ENCODE results near the gene ELL.
A peak's percentile ranks its signal among the peaks of the same experiment; 100 is the strongest.

The ELL gene

DNA sequence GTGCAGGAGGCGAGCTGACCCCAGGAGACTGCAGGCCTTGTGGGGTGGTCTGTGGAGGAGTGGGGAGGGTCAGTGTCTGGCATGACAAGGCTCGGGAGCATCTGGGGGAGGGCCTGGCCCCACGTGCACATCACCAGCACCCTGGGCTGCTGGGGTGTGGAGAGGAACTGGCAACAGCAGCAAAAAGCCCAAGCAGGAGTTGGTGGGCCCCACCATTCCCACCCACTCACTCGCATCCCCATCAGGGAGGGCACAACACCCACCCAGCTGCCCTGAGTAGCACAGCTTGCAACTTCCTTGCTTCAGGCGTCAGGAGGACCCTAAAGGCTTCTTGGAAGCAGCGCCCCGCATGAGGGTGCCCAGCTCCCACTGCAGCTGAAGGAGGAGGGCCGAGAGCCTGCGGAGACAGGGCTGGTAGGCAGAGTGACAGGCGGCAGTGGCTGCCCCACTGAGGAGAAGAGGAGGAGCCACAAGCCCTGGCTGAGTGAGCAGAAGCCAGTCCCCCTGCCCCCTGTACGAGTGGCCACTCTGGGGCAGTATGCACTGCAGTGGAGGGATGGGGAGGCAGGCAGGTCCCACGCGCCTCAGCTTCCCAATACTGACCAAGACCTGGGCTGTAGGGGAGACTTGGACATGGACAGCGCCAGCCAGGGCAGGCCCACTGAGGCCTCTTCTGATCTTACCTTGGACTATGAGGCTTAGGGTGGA lies 26.5 kb downstream of the ELL start:
- no peak for TF ChIP-seq POLR2A (IDR thresholded peaks at IDR 0.05; ENCODE audit: low read depth, low read length)
- FAIRE-seq, result no peak
- no peak for DNase-seq (ENCODE audit: insufficient read length, low spot score)

GRCh38 chr19:18494267-18494607 lies 27.6 kb downstream of the ELL start:
- FAIRE-seq (no peak), DNase-seq (ENCODE audit: insufficient read length, low spot score) (no peak)
- no peak for TF ChIP-seq POLR2A (IDR thresholded peaks at IDR 0.05; ENCODE audit: low read depth, low read length)

- FAIRE-seq (no peak), DNase-seq (ENCODE audit: insufficient read length, low spot score) (no peak)
- no peak for TF ChIP-seq POLR2A (IDR thresholded peaks at IDR 0.05; ENCODE audit: low read depth, low read length)
Measured at GRCh38 chr19:18493440-18494266, 28.2 kb downstream of the ELL start.

DNA sequence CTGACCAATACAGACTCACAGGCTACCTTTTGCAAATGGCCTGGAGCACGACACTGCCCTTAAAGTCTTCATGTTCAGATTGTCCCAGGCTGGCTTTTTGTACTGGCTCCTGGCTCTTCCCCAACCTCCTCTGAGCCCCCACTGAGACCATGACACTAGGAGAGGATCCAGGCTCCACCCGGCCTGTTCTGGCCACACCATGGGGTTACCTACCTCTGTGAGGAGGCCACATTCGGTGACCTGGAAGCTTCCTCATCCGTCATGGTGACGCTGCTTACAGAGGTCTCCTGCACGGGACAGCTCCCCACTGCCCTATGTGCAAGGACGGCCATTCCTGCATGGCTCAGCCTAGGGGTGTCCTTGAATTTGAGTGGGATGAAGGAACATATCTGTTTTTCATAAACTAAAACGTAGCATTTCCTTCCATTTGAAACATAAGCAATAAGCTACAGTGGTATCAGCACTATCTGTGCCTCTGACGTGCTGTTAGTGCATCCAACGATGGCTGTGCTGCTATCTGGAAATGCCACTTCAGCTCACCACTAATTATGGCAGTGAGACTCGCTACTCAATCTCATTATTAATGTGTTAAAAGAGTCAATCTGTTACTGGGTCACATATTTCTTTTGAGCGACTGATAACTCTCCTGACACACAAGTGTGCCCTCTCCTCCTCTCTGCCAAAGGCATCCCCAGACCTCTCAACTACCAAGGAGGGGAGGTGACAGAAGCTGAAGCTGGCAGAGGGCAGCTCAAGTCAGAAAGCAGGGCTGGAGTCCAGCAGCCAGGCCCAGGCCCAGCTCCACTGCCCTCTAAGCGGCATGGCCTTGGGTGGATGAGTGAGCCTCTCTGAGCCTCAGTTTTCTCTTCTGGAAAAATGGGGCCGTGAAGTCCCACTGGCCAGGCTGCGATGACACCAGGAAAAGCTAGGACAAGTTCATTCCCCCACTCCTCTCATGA lies 29.6 kb downstream of the ELL start:
- DNase-seq (ENCODE audit: insufficient read length, low spot score) (no peak), FAIRE-seq (no peak)
- no peak for TF ChIP-seq POLR2A (IDR thresholded peaks at IDR 0.05; ENCODE audit: low read depth, low read length)

GRCh38 chr19:18490728-18491127 lies 31.1 kb downstream of the ELL start:
- no peak for DNase-seq (ENCODE audit: insufficient read length, low spot score)
- no peak for TF ChIP-seq POLR2A (IDR thresholded peaks at IDR 0.05; ENCODE audit: low read depth, low read length)
- FAIRE-seq, result no peak

DNA sequence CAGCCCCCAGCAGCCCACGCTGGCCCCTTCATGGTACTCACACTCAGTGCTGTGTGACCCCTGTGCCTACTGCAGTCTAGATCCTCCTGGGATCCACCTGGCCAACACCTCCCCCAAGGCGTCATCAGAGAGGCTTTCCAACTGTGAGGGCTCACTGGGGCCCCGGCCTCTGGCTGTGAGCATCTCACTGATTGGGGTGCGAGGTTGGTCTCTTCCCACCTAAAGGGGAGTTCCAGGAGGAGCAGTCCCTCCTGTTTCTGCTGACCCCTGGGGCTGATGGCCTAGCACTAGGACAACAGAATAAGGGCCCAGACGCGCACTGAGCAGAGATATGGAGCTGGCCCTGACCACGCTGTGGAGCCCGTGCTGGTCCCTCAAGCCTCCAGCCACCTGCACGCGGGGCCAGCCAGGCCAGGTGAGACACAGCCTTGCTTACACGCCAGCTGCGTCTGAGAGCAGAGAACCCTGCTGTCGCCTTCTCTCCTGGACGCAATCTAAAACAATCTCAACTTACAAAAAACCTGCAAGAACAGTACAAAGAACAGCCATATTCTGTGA lies 32.2 kb downstream of the ELL start:
- FAIRE-seq, result no peak
- no peak for DNase-seq (ENCODE audit: insufficient read length, low spot score)

GRCh38 chr19:18488838-18489626 lies 32.8 kb downstream of the ELL start:
- DNase-seq (ENCODE audit: insufficient read length, low spot score), result no peak
- no peak for TF ChIP-seq POLR2A (IDR thresholded peaks at IDR 0.05; ENCODE audit: low read depth, low read length)
- no peak for FAIRE-seq

More for the DNA sequence above, 32.2 kb downstream of the ELL start:
- no peak for TF ChIP-seq POLR2A (IDR thresholded peaks at IDR 0.05; ENCODE audit: low read depth, low read length)

- DNase-seq (ENCODE audit: insufficient read length, low spot score) (peak; percentile 65), FAIRE-seq (no peak)
- no peak for TF ChIP-seq POLR2A (IDR thresholded peaks at IDR 0.05; ENCODE audit: low read depth, low read length)
Measured at GRCh38 chr19:18488403-18488723, 33.5 kb downstream of the ELL start.

DNA sequence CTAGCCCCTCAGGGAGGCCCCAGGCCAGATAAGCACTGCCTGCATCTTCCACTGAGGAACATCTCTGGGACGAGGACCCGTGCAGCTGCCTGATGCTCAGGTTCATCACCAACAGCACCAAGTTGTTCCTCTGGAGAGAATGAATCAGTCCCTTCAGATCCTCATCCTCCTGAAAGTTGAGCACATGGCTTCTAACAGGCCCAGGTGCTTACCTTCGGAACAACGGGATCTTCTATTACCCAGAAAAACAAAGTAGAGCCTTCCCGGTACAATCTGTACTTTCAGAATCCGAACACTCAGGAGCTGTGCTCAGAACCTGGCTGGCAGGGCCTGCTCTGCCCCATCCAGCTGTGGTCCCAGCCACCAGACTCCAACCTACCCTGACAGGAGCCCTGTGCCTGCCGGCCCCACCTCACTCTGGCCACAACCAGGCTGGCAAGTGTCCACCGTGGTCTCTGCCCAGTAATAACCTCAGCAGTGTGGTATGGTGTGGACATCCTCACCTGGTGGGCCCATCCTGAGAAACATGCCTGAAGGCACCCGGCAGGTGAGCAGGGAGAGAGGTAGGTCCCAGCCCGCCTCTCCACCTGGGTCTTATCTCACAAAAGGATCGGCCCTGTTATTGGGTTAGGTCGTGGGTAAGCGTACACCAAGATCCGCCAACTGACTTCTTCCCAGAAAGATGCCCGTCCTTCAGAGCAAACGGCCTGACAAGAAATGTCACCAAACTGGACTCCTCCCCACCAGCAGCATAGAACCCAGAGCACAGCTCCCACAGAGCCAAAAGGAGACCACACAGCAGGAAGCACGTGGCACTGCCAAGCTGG lies 34.1 kb downstream of the ELL start:
- no peak for FAIRE-seq
- no peak for TF ChIP-seq POLR2A (IDR thresholded peaks at IDR 0.05; ENCODE audit: low read depth, low read length)
- no peak for DNase-seq (ENCODE audit: insufficient read length, low spot score)

- FAIRE-seq, result no peak
- TF ChIP-seq POLR2A (IDR thresholded peaks at IDR 0.05; ENCODE audit: low read depth, low read length), result no peak
Measured at GRCh38 chr19:18486746-18487145, 35.1 kb downstream of the ELL start.

DNA sequence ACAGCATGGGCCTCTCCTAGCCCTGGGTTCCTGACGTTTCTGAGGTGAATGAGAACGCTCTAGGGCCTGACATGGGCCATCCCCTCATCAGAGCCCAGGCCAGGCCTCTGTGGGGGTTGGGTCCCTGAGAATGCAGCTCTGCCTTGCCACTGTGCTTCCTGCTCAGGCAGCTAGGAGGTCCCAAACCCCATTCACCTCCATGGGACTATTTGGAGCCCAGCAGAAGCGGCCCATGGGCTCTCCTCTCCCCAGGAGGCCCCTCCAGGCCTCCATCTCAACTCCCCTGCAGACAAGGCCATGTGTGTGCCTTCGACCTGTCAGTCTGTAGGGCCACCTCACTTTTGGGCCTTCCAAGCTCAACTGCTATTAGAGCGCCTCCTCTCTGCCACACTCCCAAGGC lies 36.9 kb downstream of the ELL start:
- TF ChIP-seq POLR2A (IDR thresholded peaks at IDR 0.05; ENCODE audit: low read depth, low read length), result no peak
- DNase-seq (ENCODE audit: insufficient read length, low spot score), result no peak
- no peak for FAIRE-seq

More at GRCh38 chr19:18486746-18487145, 35.1 kb downstream of the ELL start:
- no peak for DNase-seq (ENCODE audit: insufficient read length, low spot score)

DNA sequence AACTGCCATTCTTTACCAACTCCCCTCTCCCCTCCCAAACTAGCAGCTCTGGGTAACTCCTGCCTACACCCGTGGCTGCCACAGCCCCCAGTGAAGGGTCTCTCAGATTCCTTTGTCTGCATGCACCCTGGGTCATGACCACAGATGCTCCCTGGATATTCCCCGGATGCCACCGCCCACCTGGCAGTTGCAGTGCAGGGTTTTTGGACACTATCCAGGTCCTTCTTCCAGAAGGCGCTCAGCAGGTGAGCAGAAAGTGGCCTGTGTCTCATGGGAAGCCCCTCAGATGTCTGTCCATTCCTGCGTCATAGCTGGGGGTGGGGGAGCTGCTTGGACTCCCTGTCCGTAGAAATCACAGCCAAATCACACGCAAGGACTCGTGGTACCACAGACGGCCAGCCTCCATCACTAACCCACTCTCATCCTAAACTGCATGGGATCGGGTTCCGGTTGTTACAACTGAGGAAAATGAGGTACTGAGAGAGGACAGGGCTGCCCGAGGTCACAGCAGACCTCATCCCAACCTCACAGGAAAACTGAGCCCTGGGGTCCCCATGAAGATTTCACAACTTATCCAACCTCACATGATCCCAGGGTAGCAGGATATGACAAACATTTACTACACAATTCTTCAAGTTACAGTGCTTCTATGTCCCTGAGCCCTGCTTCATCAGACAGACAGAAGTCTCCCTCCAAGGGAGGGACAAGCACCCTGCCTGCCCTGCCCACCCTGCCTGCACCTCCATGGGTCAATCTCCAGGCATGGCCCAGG lies 38.6 kb downstream of the ELL start:
- no peak for FAIRE-seq
- 0 out of 2 replicates have a peak, but pooled peaks have one; percentile 8 for TF ChIP-seq POLR2A (IDR thresholded peaks at IDR 0.05; ENCODE audit: low read depth, low read length)
- DNase-seq (ENCODE audit: insufficient read length, low spot score), result no peak

Measured in H54 (cell line).